ENCODE data around the gene C2orf49. TPM values are rescaled to one million over a fixed set of nuclear protein-coding genes. Genes with fewer than 3 reads are reported as not detected.
A peak's percentile ranks its signal among the peaks of the same experiment; 100 is the strongest.

Gene C2orf49
- total RNA-seq, 4 donors from 2014 or later, result 17.1 to 24.0 (median 20.4) TPM

GRCh38 chr2:105391763-105392662 is 54.7 kb downstream of the C2orf49 start:
- peak overlapping the region in 1 of 4 donors; percentile 8 for H3K27ac ChIP-seq
- no peak for TF ChIP-seq CTCF (IDR thresholded peaks at IDR 0.05)
- TF ChIP-seq EP300 (IDR thresholded peaks at IDR 0.05), result no peak
- TF ChIP-seq POLR2A (IDR thresholded peaks at IDR 0.05), result no peak
- H3K4me3 ChIP-seq, result no peak overlapping the region
- no peaks in the 10 kb centered on the region for H3K9me3 ChIP-seq
- WGBS, 2 donors, result 76 to 83% methylated on average over 9 of the region's 9 CpGs
- H3K27me3 ChIP-seq, result no peaks in the 10 kb centered on the region
- H3K36me3 ChIP-seq, result no peaks in the 10 kb centered on the region
- H3K4me1 ChIP-seq, result peaks cover 0 to 62% (median 9%) of the 10 kb centered on the region in 4 donors
- no peak for DNase-seq (ENCODE audit: low spot score in 2 of 2)

GRCh38 chr2:105393373-105394055 is 56.2 kb downstream of the C2orf49 start:
- Histone ChIP-seq H3K9me3 (no peaks in the 10 kb centered on the region), H3K27ac (peak overlapping the region in 2 of 4 donors; percentile 62 to 87), H3K27me3 (peaks cover 0 to 12% of the 10 kb centered on the region in 2 donors), H3K4me3 (no peak overlapping the region), H3K4me1 (peaks cover 0 to 64% (median 11%) of the 10 kb centered on the region in 4 donors), H3K36me3 (no peaks in the 10 kb centered on the region)
- peak in 1 of 2 donors; percentile 50 for DNase-seq (ENCODE audit: low spot score in 2 of 2)
- peak in 1 of 2 donors; percentile 43 for TF ChIP-seq EP300 (IDR thresholded peaks at IDR 0.05)
- TF ChIP-seq CTCF (IDR thresholded peaks at IDR 0.05), result no peak
- TF ChIP-seq POLR2A (IDR thresholded peaks at IDR 0.05), result no peak
- WGBS, 2 donors, result 58 to 65% methylated on average over 13 of the region's 13 CpGs

GRCh38 chr2:105394951-105395611 is 57.7 kb downstream of the C2orf49 start:
- Histone ChIP-seq H3K27ac (peak overlapping the region in 2 of 4 donors; percentile 87 to 92), H3K36me3 (no peaks in the 10 kb centered on the region), H3K27me3 (peaks cover 0 to 23% of the 10 kb centered on the region in 2 donors), H3K4me3 (peak overlapping the region in 1 of 4 donors; percentile 62), H3K9me3 (no peaks in the 10 kb centered on the region), H3K4me1 (peaks cover 0 to 58% (median 10%) of the 10 kb centered on the region in 4 donors)
- whole genome bisulfite sequencing, 2 donors, result 82 to 83% methylated on average over 12 of the region's 12 CpGs
- TF ChIP-seq POLR2A (IDR thresholded peaks at IDR 0.05) (no peak), EP300 (IDR thresholded peaks at IDR 0.05) (no peak), CTCF (IDR thresholded peaks at IDR 0.05) (no peak)
- no peak for DNase-seq (ENCODE audit: low spot score in 2 of 2)

- TF ChIP-seq EP300 (IDR thresholded peaks at IDR 0.05) (no peak), CTCF (IDR thresholded peaks at IDR 0.05) (no peak), POLR2A (IDR thresholded peaks at IDR 0.05) (no peak)
- Histone ChIP-seq H3K27ac (peak overlapping the region in 2 of 4 donors; percentile 87 to 92), H3K9me3 (no peaks in the 10 kb centered on the region), H3K36me3 (no peaks in the 10 kb centered on the region), H3K4me1 (peaks cover 0 to 54% (median 10%) of the 10 kb centered on the region in 4 donors), H3K4me3 (peak overlapping the region in 1 of 4 donors; percentile 62), H3K27me3 (peaks cover 0 to 23% of the 10 kb centered on the region in 2 donors)
- WGBS, 2 donors, result 83 to 88% methylated on average over 7 of the region's 7 CpGs
- no peak for DNase-seq (ENCODE audit: low spot score in 2 of 2)
Observed at GRCh38 chr2:105395691-105396090, 58.4 kb downstream of the C2orf49 start.
